Hematopoietic multipotent progenitor cell treated with erythropoietin and hydrocortisone succinate and interleukin-3 and kit ligand, for 15 days (in vitro differentiated cells): Measurements from ENCODE around the gene KMO.

Experiments used
- DNase-seq: peaks from one replicate; pipeline ENCODE4 v3.0.0-alpha.2; 2015; ENCODE audit warnings: low spot score

KMO gene

DNA sequence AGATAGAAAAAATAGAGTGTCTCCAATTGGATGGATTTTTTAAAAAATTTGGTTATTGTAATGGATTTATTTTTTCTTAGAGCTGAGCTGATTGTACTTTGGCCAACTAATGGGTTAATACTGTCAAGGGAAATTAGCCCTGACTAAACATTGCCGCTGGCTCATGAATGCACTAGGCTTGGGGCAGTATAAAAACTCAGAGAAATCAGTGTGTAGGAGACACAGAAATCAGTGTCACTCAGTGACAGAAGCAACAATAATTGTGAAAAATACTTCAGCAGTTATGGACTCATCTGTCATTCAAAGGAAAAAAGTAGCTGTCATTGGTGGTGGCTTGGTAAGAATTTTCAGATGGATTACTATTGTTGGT lies at the start of gene KMO:
Gene KMO, plus strand, starts transcription at position 217 of the 370 bp plus-strand sequence. Its CDS starts 67 bp downstream, at position 284.
- peak; percentile 16 for DNase-seq

DNA sequence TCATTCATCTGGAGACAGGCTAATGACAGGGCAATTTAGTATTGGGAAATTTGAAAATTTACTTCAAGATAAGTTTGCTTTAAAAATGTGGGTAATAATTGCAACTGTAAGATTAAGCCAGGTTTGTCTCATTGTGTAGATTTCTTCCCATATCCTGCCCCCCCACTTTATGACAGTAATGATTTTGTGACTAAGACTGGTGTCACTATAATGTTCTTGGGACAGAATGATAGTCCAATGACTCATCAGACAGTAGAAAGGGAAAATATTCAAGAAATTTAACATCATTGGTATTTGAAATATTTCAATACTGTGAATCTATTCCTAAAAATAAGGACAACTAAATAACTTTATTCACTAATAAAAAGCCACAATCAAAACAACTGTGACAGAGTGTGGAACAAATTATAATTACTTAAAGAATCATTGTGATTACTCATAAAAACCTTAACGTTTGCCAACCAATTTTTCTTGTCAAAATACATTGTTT lies 49.4 kb upstream of the KMO start:
- DNase-seq, result no peak

DNA sequence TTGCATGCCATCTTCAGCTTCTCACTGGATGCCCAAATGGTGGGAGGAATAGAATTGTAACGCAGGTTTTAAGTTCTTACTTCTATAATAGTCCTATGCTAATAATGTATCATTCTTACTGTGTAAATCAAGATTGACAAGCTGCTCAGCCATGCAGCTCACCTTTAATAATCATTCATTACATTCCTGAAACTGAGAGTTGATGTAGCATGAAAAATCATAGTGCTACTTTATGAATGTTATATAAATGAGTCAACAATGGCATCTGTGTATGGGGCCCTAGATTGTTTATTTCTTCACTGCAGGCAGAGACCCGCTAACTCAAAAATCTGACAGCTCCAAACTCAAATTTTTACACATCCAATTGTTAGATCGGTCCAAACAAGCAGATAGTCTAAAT lies 47.0 kb upstream of the KMO start:
- DNase-seq, result no peak

DNA sequence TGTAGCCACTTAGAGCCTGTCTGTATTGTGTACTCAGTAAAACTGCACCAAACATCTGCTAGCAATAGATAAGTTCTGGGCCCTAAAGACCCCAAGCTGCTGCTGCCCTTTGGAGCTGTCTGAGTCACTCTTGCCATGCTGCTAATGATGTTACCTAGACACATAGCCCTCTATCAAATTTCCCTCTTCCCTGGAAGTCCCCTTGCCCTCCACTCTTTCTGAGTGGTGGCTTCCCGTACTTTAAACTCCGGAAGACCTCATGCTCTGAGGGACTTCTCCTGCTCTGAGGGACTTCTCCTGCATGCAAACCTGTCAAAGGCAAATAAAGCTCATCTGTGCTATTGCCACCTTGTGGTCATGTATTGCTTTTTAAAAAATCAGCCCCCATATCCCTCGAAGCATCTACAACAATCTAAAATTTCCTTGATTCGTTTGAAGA lies 46.6 kb upstream of the KMO start:
- no peak for DNase-seq

DNA sequence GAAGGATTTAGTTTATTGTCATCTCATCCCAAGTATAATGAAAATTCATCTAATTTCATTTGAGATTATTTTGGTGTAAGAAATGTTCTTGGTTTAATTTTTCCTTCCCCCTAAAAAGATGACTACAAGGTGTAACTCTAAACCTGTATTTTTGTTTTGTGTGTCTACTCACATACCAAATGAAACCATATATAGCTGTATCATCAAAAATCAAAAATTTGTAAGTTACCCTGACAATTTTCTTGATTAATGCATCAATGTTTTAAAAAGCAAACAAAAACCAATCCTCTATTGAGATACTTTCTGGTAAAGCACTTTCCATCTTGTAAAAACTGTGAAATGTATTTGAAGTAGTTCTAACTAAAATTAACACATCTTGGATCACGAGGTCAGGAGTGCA lies 43.4 kb upstream of the KMO start:
- no peak for DNase-seq

DNA sequence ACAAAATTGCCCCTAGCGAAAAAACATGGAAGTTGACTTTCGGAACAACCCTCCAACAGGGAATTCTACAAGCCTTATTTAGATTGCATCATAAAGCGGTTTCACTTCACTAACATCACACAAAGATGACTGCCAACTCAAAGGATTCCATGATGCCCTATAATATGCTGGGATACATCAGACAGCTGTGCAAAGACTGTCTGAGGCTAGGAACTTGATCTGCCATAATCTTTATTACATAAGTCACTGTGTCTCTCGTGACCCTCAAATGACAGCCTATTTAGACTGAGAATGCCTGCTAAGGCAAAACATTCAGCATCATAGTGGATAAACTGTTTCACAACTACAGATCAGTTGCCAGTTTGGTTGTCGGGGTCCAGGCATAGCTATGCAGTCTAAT lies 36.4 kb upstream of the KMO start:
- no peak for DNase-seq

DNA sequence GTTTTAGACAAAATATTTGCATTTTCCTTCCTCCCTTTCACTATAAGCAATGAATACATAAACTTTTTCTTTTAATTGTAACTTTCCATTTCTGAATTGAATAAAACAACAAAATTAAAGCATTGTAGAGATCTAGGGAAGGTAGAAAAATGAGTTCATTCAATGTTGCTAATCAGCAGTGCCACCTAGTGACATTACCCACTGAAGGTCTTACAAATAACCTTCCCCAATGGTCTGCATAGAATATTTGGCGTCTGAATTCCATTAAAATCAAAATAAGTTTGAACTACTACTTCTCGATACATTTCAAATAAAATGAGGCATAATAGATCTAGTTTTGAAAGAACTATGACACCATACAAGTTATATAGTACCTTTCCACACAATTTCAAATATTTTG lies 32.3 kb upstream of the KMO start:
- DNase-seq, result no peak

DNA sequence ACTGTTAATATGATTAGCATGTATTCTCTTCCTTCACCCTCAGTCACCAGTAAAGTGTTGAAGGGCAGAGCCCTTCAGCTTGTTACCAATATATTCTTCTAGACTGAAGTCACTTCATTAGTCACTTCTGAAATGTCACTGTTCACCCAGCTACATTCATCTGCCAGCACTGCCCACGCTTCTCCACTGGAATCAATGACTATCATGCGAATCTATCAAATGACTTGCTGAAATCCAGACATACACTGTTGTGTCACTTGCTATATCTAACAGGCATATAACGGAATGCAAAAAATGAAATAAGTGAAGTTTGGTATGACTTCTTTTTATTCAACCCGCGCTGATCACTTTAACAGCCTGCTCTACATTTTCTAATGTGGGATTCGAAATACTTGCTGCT lies 28.7 kb upstream of the KMO start:
- DNase-seq, result no peak

DNA sequence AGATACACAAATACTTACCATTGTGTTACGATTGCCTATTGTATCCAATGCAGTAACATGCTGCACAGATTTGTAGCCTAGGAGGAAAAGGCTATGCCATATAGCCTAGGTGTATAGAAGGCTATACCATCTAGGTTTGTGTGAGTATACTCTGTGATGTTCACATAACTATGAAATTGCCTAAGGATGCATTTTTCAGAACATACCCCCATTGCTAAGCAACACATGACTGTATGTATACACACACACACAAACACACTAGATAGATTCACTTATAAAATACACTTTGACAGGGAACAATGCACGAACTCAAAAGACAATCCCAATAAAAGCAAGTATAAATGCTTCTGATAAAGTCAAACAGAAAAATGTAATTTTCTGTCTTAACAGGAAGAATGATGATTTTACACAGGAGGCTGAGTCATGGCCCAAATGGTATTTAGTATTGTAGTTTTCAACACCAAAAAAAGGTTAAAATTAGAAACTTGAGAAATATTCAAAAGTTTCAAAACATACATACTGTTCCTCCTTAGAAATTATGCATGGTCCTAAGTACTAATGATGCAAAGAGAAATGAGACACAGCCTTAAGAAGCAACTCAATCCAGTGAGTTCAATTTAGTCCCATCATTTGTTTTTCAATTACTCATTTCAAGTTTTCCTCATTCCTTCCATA lies 24.9 kb upstream of the KMO start:
- no peak for DNase-seq

DNA sequence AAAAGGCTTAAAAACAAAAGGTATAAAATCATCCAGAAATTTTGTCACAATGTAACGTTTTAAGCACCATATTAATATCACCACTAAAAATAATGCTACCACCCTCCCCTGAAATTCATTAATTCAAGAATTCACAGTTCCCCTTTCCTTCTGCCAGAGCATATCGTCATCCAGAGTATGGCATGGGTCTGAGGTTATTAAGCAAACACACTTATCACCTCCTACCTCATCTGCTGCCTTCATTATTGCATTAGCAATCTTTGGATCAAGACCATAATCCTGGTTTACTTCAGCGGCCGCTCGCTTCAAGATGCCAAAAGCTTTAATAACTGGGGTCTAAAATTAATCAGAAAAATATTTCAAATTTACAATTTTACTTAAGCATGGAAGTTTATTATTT lies 18.8 kb upstream of the KMO start:
- no peak for DNase-seq

DNA sequence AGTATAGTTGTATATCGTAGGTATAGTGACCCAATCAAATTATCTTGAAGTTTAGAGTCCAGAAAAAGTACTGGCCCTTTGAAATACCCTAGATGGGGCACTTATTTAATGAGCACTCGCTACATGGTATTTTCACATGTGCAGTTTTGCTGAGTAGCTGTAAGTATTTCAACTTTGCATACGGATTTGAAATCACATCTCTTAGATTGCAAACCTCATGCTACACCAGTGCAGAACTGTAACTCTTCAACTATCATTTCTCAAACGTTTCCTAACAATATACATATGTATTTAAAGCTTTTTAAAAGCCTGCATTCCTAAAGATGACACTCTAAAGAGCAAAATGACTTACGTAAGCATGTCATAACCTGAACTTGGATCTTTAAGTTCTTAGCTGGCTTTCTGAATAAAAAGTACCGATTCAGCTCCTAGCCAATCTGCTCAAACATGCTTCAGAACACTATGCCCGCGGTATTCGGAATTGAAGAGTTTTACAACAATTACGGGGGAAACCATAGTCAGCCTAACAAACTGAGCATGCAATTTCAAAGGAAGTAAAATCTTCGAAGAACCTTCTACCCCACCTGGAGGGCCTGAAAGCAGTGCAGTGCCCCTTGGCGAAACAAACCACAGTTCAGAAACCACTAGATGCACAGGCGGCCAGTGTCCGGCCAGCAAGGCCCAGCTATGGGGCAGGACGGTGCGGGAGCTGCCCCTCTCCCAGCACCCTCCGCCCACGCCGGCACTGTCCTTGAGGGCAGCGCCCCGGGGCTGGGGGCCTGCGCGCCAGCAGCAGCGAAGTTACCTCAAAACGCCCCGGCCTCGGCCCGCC lies 13.5 kb upstream of the KMO start:
- DNase-seq, result no peak

DNA sequence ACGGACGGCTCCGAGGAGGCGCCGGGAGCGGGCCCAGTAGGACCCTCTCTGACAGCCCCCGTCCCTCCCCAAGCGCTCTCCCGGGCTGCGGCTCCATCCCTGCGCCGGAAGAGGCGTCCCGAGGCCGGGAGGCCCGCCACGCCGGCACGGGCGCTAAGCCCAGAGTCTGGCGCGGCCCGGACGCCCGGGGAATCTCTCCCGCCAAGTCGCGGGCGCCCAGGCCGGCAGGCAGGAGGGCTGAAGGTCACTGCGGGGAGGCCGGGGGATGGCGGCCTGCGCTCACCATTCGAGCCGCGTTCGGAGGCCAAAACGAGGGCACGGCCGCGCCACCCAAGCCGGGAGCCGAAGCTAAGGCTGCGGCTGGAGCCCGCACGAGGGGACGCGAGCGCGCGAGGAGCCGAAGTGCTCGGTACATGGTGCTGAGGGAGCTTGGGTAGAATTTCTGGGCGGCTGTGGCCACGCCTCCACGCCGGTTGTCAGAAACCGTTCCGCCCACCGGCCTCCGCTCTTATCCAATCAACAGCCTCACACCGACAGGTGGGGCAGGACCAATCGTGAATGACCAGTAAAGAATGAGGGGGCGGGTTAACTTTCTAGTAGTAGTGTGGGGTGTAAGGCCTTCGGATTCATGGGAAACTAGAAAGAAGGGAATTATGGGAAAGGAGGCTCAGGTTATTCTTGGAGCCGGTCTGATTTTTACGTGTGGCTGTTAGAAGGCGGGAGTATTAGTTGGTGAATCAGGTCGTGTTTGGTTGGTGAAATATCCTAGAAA lies 12.7 kb upstream of the KMO start, which contains the start of gene FH:
Gene FH, minus strand, starts transcription at position 448 of the 772 bp plus-strand sequence. Its CDS starts 33 bp downstream, at position 415.
- peak; percentile 96 for DNase-seq

DNA sequence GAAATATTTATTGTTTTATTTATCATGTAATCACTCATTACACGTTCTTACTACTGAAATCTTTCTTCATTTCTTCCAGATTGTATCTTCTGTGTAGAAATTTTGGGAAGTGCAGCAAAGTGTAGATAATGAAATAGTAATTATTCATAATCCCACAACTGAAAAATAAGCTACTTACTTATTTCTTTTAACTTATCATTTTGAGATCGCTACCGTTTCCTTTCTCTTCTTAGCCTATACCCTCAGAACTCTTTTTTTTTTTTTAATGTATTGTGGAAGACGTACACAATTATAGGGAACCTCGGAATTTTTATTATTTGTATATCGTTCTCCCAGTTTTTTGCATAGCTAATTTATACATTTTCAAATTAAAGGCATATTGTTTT lies 12.1 kb upstream of the KMO start:
- no peak for DNase-seq

DNA sequence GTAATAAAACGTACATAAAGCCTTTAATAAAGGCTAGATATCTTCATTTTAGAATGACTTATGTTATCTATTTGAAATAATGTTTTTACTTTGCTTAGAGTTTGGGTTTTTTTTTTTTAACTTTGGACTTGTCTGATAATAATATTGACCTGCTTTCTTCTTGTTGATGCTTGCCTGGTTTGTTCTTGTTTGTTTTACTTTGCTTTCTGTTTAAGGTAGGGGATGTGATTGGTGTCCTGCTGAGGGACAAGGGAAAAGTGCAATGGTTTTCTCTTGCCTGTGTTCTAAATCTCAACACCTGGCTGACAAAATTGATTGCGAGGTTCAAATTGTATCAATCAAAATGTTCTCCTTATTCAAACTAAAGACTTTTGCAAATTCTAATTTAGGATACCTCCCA lies 10.5 kb upstream of the KMO start:
- no peak for DNase-seq

DNA sequence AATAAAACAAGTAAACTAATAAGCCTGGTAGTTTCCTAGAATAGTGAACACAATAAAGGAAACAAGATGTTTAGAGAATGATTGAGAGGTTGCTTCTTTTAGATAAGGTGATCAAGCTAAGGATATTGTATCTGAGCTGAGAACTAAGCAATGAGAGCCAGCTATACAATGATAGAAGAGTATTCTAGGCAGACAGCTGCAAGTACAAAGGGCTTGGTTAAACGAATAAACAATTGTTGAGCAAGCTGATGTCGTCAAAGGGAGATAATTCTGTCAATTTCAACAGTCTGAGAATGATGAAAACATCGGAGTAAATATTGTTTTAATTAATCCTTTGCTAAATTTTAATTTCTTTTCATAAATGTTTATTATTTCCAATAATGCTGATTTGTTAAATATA lies 7.2 kb upstream of the KMO start:
- DNase-seq, result no peak

DNA sequence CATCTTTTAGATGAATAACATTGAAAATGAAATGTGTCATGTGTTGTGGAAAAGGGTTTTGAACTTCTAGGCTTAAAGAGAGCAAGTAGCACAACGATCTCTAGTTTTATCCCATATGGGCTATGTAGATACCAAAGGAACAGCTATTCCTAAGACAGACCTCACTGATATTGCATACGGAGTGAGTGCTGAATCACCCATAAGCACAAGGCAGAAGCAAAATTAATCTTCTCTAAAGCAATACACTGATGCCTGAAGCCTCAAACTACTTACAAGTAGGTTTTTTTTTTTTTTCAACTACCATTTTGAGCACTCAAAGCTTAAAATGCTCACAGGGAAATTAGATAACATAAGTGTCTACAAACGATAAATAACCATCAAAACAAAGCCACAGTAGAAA lies 5.0 kb upstream of the KMO start:
- peak; percentile 31 for DNase-seq

DNA sequence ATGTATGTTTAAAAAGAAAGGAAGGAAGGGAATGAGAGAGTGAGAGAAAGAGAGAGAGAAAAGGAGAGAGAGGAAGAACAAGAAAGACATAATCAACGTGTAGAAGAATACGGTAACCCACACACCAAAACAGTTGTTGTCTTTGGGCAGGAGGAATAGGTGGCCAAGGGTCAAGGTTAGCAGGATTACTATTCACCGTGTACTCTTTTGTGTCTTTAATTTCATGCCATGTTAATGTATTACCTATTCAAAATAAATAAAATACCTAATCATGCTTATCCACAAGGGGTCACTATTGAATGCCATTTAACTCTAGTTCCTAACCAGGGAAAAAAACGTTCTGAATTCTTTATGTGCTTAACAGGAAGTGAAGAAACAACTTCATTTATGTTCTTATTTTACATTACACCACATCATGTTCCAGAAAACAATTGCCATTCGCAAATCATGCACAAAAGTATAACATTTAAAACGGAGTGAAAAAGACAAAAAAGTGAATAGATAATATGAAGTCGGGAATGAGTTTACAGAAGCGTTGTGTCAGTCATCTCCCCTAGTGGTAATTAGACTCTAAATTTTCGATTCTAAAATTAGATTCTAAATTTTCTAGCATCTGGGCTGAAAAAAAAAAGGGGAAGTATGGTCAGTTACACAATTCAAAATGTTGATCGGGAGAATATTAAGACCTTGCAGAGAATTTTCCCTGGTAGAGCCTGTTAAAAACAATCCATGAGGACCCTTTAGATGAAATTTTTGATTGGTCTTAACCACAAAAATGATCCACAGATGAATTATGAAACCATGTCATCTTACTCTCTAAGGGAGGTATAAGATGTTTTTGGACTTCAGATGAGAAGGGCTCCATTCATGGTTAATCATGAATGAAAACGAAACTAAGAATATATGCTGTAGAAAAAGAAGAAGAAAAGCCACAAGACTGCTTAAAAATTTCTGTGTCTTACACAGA lies 700 bp upstream of the KMO start:
- peak; percentile 80 for DNase-seq

DNA sequence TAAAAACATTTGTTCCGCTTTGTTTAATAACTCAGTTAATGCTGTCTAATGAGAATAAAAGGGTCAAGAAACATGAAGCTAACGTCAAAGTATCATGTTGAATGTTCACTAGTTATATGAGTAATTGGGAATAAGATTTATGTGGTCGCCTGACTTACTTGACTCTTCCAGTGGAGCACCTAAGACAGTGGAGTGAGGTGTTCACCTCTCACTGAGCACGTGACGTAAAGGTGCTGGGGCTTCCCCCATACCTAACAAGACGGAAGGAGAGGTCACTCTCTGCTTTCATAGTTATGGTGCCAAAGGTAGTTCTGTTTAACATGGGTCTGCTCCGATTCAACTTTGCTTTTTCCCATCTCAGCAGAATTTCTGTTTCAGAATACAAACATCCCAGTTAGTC lies 686 bp downstream of the KMO start:
- no peak for DNase-seq

DNA sequence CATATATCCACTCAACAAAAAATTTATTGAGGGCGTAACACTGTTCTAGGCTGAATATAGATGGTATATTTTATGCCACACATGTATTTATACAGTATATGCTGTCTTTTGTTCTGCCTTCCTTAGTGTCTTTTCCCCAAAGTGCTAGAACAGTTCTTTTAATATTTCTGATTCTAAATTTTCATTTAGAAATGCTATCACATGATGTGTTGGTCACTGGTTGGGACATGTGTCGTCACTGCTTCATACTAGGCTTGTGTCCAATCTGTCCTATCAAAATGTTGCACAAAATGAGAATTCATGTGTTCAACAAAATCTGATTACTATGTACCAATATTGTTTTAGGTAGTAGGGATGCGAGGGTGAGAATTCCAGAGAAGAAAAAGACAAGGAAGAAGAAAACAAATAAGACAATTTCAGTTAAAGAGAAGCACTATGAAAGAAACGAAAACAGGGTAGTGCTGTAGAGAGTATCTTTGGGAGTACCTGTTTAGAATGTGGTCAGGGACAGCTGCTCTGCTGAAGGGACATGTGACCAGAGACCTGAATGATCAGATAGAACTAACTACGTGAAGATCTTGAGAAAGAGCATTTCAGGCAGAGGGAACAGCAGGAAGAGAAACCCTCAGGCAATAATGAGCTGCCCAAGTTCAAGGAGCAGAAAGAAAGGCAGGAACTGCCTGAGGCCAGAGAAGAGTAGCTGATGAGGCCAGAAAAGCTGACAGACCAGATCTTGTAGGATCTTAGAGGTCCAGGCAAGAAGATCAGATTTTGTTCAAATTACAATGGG lies 1.3 kb downstream of the KMO start:
- no peak for DNase-seq

DNA sequence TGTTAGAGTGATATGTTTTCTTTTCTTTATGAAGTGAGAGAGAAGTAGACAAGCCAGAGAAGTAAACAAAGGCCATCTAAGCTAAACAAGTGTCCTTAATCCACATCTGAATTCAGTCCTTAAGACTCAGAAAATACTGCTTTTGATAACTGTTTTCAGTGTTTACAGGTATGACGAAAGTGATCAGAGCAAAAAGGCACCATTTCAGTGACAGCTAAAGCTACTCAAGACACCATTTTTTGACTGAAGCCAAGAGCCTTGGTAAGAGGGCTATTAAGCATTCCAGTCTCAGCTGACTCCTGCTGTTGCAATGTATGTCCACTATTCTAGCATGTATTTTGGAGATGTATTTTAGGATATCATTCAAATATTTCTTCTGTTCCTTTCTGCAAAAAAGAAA lies 4.1 kb downstream of the KMO start:
- no peak for DNase-seq

DNA sequence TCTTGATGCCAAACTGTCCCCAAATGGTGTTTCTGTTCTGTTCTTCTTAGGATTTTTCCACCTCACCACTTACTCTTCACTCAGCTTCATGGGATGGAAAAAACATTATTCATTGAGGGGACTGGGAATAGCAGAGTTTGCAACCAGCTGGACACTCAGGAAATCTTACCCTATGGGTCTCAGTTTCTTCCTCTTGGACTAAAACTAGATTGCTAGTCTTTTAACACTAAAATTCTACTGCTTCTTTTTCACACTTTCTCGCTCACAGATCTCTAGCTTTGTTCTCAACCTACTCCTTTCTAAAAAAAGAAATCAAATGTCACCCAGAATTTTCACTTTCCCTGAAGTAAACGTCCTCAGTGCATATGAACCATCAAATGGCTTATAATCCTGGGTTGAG lies 4.8 kb downstream of the KMO start:
- DNase-seq, result no peak
